ENCODE measurements around the gene OSGEP.
A peak's percentile ranks its signal among the peaks of the same experiment; 100 is the strongest.

The OSGEP gene

DNA sequence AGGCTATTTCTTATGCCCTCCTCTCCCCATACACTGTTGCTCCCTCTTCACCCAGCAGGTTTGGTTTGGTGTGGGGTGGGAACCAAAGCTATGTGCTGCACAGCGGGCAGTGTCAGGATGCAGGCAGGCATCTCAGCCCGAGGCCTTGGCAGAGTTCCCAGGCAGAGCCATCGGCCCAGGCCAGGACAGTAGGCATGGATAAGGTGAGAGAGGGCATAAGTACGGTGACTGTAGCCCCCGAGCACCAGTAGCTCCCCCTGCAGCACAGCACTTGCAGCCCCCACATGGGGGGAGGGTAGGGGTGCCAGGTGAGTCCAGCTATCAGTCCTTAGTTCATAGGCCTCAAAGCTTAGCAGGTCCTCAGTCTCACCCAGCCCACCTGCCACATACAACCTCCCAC lies 25.8 kb downstream of the OSGEP start:
- DNase-seq = no peak

DNA sequence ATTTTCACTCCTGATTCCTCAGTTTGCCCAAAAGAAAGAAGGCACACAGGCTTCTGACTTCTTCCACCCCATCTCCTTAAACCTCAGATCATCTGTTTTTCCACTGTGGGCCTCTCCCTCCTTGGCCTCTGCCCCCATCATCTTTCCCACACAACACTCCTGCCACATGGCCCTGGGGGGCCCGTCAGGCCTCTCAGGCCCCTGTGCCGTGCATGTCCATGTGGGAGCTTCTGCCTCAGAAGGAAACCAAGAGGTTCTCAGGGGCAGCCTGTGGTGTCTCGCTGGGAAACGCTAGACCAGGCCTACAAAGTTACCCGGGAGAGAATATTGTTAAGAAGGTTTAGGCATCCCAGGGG lies 26.6 kb downstream of the OSGEP start:
- no peak for DNase-seq

DNA sequence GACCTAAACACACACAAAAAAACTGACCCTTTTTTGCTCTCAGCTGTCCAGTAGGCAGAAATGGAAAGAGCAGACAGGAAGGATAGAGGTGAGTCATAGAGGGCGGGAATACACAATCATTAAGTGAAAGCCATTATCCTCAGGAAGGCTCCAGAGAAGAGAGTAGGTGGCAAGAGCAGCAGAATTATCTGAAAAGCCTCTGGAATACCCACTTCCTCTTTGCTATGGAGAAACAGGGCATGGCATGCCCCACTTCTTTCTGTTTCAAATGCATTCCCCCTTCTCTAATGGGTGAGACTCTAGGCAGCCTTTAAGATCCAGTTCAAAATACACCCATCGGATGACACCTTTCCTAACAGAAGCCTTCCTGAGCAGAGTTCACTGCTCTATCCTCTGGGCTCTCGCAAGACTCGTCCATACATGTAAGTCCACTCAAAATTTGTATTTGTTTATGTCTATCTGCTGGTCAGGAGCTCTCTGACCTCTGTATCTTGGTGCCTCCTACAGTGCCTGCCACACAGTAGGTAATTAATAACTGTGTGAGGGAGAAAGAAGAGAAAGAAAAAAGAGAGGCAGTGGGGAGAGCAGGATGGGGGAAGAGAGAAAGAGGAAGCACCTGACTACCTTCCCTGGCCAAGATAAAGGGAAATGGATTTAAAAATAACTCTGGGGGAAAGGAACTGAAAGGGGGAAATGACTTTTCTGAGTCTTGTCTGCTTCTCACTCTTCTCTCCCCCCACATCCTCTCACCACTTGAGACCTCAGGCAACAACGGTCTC lies 27.2 kb downstream of the OSGEP start:
- no peak for DNase-seq

DNA sequence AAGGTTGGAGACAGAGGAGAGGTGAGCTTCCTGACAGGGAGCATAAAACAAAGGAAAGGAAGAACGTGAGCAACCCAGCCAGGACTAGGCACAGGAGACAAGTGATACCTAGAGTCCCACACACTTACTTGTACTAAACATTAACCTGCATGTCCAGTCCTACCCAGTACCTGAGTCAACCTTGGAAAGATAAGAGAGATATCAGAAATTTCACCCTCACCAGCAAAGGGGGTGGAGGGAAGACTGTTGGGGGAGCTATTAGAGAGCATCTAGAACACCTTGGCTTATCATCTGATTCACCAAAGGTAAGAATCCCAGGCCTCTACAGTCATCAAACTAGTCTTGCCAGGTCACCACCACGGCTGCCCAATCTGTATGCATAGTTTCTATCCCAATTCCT lies 29.8 kb downstream of the OSGEP start:
- no peak for DNase-seq

DNA sequence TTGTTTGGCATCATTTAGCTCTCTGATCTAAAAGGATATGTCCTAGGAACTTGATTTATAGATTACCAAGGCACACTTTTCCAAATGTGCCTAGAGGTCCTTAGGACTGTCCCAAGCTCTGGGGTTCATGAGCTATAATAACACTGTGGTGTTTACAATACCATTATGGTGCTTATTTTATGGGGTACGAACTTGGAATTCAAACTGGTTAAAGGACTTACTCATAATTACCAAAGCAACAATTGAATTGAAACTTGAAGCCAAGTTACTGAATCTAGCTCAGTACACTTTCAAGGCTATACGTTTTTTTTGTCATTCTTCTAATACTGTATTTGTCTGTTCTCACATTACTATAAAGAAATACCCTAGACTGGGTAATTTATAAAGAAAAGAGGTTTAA lies 31.7 kb downstream of the OSGEP start:
- DNase-seq = no peak

DNA sequence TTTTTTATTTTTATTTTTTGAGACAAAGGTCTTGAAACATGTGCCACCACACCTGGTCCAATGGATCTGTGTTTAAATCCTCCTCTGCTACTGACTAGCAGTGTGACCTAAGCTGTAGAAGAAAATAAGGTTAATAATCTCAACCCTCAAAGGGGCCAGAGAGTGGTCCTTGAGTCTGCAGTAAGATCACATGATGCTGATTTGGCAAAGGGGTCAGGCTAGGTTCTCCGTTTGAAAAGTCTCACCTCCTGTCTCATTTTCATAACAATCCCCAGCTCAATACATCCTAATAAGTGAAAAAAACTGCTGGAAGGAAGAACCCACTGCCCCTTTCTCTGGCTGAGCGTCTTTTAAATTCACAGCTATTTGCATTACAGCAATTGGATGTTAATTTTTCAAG lies 33.3 kb downstream of the OSGEP start:
- DNase-seq = no peak

DNA sequence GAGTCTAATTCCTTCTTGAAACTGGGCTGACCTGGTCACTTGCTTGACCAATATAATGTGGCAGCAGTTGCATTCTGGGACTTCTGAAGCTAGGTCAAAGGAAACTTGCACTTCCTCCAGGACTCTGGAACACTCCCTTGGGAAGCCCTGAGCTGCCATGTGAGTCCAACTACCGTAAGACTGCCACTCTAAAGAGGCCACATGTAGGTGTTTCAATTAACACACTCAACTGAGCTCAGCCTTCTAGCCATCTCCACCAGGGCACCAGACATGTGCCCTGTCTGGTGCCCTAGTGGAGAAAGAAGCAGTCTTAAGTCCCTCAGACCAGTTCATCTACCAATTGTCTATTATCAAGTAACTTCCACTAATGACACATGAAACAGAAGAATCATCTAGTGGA lies 35.2 kb downstream of the OSGEP start:
- no peak for DNase-seq

DNA sequence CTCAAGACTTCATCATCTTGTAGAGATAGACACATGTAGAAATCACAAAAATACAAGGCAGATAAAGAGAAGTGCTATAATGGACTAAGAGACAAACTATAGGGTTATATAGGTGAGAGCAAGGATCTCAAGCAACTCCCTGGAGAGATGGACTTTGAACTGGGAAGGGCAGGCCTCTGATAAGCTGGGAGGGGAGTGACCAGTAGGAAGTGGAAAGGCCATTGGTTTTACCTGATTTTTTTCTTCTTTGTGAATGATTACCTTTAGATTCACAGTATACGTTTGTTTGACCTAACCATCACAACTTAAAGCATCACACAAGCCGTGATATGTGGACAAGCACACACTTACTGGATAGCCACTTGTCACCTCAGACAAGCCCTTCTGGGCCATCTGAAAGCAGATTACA lies 36.1 kb downstream of the OSGEP start:
- no peak for DNase-seq

DNA sequence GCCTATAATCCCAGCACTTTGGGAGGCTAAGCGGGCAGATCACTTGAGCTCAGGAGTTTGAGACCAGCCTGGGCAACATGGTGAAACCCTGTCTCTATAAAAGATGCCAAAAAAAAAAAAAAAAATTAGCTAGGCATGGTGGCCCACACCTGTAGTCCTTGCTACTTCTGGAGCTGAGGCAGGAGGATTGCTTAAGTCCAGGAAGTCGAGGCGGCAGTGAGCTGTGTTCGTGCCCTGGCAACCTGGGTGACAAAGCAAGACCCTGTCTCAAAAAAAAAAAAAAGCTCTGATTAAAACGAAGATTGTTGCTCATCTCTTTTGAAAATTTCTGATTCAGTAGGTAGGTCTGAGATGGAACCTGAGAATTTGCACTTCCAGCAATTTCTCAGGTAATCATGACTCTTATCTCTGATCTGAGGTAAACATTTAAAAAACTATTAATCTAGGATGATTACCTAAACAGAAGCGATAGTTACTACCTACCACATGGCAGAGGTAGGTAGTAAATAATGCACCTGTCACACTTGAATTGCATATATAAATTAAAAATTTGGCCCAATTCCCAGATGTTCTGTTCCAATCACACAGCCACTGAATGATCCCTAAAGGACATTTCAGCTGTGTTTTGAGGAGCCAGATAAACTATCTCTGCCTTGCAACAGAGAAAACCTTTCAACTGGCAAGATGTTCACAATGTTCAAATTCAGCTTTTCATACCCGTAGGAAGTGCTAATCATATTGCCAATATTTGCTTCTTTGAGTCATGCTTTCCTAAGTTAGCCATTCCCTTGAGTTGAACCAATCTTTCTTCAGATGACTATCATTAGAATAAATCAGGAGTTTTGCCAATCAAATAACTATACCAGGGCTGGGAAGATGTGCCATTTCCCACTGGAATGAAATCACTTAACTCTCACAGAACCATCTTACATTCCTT lies 37.1 kb downstream of the OSGEP start:
- DNase-seq = no peak

DNA sequence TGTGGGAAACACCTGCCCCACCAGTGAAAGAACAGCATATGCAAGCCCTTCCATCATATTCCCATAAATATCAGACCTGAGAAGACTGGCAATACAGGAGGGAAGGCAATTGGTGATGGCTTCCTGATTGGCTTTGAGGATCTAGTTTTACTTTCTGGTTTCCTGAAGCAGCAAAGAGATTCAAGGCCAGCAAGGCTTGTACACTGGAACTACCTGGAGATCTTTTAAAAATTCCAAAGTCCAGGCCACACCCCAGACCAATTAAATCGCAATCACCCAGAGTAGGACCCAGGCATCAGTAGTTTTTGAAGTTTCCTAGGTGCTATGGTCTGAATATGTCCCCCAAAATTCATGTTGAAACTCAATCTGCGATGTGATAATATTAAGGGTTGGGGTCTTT lies 38.4 kb downstream of the OSGEP start:
- DNase-seq = no peak

DNA sequence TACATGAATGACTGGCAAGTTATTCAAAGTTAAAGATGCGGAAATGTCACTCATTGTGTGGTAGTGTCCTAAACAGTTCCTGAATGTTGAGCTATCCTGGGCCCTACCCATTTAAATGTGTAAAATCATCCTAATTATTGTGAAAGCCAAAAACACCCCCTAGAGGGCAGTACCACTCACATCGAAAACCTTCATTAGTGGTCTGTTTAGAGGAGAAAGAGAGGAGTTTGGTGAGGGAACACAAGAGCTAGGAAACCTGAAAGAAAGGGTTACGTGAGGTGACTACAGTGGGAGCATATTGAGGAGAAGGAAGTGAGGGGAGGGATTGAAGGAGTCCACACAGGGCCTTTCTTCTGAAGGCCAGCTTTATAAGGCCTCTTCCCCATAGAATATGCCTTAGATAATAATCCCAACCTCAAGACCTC lies 38.8 kb downstream of the OSGEP start:
- DNase-seq = no peak

DNA sequence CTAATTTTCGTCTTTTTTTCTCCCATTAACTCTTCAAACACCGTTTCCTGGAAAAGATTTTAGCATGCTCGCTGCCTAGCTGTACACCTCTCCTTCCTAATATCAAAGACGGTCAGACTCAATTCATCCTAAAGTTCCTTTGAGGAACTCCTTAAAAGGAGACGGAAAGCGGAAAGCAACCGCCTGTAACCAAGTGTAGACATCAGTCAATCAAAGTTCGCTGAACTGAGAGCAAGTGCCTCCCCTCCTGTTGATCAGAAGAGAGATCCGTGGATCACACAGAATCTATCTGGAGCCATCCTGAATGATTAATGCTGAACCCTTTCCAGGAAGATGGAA lies 40.9 kb downstream of the OSGEP start:
- no peak for DNase-seq

DNA sequence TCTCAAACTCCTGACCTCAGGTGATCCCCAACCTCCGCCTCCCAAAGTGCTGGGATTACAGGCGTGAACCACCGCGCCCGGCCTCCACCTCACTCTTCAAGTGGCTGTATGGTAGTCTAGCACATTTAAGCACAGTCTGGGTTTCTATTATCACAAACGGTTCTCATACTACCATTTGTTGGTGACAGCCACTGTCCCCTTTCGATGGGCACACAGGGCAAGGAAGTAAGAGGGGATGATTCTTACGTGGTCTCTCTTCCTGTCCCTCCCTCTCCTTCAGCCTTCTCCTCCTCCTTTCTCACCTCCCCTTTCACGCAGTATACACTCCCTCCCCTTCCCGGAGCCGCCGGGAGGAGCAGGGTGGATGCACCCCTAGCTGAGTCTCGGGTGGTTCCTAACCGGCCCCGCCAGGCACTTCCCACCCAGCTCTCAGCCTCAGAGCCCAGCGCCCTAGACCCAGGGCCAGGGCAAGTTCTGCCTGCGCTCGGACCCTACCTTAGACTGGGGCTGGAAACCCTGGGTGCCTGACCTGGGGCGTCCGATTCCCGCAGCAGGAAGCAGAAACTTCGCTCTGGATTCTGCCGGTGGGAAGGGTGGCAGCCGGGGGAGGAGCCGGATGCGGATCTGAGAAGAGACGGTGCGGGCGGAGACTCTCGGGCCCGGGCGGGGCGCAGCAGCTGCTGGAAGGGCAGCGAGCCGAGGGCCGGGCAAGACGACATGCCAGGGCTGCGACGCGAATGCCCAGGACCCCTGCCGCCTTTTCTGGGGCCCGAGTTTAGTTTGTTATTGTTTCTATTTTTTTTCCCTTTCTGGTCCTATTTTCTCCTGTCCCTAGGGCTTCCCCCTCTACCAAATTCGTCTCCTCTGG lies 41.5 kb downstream of the OSGEP start, which contains the start of gene TEP1:
Gene TEP1 (minus strand): TSS at position 626 of the 868 bp plus-strand sequence. CDS start 5,062 bp downstream, outside the sequence.
- peak; percentile 39 for DNase-seq

DNA sequence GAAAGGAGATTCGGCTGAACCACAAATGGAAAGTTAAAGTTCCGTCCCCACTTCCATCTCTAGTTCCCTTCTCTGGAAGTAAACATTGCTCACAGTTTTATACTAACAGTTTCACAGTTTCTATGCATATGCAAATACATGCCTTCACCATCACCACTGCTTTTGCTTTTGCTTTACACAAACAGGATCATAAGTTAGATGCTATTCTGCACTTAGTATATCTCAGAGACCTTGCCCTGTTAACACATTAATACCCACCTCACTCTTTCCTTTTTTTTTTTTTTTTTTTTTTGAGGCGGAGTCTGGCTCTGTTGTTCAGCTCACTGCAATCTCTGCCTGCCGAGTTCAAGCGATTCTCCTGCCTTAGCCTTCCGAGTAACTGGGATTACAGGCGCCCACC lies 42.2 kb downstream of the OSGEP start:
- DNase-seq = no peak

DNA sequence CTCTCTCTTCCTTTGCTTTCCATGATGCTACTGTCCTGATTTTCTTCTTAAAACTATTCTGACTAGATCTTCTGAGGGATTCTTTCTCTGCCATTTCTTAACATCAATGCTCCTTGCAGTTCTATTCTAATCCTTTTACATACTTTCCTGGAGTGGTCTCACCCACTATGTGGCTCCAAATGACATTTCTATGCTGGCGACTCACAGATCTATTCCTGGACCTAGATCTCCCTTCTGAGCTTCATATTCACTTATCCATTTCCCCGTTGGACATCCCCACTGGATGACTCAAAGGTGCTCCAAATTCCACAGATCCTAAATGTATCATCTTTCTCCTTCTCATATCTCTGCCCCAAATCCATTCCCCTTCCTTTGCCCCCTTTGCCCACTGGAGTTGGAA lies 45.4 kb downstream of the OSGEP start:
- no peak for DNase-seq

DNA sequence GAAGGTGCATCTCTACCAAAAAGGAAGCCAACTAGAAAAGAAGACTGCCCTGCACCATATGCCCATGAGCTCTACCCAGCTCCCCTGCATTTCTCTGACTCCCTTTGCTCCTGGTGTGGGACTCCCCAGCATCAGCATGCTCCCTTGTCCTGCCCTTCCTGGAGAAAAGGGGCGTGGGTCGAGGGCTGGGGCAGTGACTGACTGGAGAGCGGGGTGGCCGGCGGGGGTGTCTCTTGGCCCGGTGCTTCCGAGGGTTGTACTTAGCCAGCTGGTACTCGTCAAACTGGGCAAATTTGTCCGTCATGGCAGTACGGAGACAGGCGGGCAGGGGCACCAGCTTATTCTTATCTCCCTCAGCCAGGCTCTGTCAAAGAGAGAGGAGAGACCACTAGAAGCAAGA lies 51.1 kb downstream of the OSGEP start:
- no peak for DNase-seq

DNA sequence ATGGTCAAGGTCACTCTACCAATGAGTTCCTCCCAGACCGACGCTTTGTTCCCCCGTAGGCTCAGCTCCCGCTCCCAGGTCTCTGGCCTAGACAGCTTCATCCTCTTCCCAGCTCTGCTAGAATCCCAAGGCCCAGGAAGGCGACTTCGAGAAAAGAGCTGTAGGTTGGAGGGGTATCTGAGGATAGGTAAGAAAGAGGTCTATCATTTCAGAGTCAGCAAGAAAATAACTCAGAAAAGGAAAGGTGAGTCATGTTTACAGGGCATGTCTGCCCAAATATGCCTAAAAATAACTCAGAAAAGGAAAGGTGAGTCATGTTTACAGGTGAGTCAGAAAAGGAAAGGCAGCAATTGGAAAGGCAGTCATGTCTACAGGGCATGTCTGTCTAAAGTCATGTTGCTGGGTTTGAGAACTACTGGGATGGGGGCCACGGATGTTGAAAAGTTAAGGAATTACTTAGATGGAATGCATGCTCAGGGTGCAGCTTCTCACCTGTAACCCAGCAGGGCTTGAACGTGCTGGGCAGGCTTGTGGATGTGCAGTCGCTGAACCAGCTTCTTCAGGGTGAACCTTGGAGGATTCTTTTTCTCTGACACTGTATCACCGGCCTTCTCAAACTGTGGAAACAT lies 53.5 kb downstream of the OSGEP start:
- no peak for DNase-seq

DNA sequence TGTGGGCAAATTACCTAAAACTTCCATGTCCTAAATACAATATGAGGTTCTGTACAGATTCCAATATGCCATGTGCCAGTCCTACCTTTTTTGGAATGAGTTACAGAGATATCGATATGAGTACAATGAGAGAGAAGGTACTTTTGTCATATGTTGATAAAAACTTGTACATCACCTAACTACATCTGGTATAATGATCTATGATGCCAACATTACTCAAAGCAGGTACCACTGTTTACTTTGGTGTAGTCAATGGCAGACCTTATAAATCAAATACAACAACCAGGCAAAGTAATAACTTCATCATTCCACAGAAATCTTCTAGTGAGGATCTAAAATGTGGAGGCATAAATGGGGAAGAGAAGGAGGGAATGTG lies 54.0 kb downstream of the OSGEP start:
- no peak for DNase-seq

DNA sequence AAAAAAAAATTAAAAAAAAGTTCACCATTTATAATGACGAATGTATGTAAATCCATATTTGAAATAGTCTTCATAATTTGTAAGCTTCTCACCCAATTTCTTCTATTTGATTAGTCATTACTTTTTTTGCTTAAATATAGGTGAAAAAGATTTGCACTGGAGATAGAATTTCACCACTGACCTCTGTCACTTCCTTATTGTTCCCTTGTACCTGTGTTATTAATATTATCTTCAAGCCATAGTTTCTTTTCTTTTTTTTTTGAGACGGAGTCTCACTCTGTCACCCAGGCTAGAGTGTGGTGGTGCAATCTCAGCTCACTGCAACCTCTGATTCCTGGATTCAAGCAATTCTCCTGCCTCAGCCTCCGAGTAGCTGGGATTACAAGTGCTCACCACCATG lies 57.1 kb downstream of the OSGEP start:
- no peak for DNase-seq

Data from 8988T (cell line).